Measurements from ENCODE around the gene RRP36. TPM values are rescaled to one million over a fixed set of nuclear protein-coding genes. Genes with fewer than 3 reads are reported as not detected.
A peak's percentile ranks its signal among the peaks of the same experiment; 100 is the strongest.

The RRP36 gene
- total and polyA plus RNA-seq, 9 of the 15 experiments (the other 6 are each of a cell fraction or from before 2014, with no cell fraction given), result 27.6 to 150 (median 114) TPM

DNA sequence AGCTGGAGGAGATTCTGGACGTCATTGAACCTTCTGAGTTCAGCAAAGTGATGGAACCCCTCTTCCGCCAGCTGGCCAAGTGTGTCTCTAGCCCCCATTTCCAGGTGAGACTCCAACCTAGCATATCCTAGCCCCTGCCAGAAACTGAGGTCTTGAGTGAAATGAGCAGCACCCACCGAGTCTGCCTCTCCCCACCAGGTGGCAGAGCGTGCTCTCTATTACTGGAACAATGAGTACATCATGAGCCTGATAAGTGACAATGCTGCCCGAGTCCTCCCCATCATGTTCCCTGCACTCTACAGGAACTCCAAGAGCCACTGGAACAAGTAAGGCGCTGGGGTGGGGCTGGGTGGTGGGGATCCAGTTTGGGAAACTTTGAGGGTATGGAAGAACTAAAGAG lies 12.3 kb upstream of the RRP36 start (continued):
- TF ChIP-seq NFIC (IDR thresholded peaks at IDR 0.05), result no peak
- TF ChIP-seq RBM25 (IDR thresholded peaks at IDR 0.05; ENCODE audit: low read depth, low read length, severe bottlenecking), result no peak
- no peak for TF ChIP-seq CHCHD3 (CRISPR knock-in tag; IDR thresholded peaks at IDR 0.05)
- no peak for TF ChIP-seq DIDO1 (tag; IDR thresholded peaks at IDR 0.05; ENCODE audit: low read depth)
- TF ChIP-seq RAD21 (CRISPR knock-in tag; conservative IDR thresholded peaks at IDR 0.05 in 1 of 2, IDR thresholded peaks at IDR 0.05 in 1 of 2), result peak; percentile 70 to 77
- no peak for TF ChIP-seq NR2F6 (CRISPR knock-in tag; IDR thresholded peaks at IDR 0.05)
- no peak for TF ChIP-seq ZNF23 (CRISPR knock-in tag; IDR thresholded peaks at IDR 0.05)
- TF ChIP-seq, protein P1, sequence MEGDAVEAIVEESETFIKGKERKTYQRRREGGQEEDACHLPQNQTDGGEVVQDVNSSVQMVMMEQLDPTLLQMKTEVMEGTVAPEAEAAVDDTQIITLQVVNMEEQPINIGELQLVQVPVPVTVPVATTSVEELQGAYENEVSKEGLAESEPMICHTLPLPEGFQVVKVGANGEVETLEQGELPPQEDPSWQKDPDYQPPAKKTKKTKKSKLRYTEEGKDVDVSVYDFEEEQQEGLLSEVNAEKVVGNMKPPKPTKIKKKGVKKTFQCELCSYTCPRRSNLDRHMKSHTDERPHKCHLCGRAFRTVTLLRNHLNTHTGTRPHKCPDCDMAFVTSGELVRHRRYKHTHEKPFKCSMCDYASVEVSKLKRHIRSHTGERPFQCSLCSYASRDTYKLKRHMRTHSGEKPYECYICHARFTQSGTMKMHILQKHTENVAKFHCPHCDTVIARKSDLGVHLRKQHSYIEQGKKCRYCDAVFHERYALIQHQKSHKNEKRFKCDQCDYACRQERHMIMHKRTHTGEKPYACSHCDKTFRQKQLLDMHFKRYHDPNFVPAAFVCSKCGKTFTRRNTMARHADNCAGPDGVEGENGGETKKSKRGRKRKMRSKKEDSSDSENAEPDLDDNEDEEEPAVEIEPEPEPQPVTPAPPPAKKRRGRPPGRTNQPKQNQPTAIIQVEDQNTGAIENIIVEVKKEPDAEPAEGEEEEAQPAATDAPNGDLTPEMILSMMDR (IDR thresholded peaks at IDR 0.05 in 2 of 3, conservative IDR thresholded peaks at IDR 0.05 in 1 of 3; ENCODE audit: insufficient read depth in 2 of 3, low read depth in 1 of 3, low read length in 3 of 3), result peak; percentile 70 to 80 (median 77)
- TF ChIP-seq TARDBP (IDR thresholded peaks at IDR 0.05), result no peak
- no peak for TF ChIP-seq LCOR (CRISPR knock-in tag; IDR thresholded peaks at IDR 0.05)
- TF ChIP-seq MCM7 (IDR thresholded peaks at IDR 0.05), result no peak

DNA sequence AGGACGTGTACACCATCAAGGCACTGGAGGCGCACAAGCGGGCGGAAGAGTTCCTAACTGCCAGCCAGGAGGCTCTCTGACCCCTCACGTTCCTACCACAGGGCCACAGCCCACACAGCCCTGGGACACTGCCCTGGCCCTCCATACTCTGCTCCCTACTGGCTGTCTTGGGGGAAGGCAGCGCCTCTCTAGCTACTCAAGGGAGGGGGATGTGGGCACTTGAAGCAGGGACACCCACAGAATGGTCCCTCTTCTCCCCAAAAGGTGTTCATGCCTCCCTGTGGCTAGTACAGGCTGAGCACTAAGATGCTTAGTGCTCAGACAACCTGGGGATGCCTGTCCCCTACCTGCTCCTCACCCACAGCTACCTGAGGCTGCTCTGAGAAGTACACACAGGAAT lies 10.2 kb upstream of the RRP36 start:
- DNase-seq (ENCODE audit: extremely low read depth in 1 of 4, low spot score in 3 of 4) (no peak), FAIRE-seq (no peak), ATAC-seq (no peak)
- Histone ChIP-seq H3K4me1 (replicated peaks in 1 of 2; ENCODE audit: control insufficient read depth in 2 of 2, insufficient read depth in 2 of 2, low read length in 2 of 2) (peaks cover 18 to 21% of the 10 kb centered on the region in 2 experiments; a peak in 4 of 5 replicates), H3K36me3 (ENCODE audit: control insufficient read depth, insufficient read depth, low read length) (peaks cover 69% of the 10 kb centered on the region), H3K79me2 (ENCODE audit: control insufficient read depth, insufficient read depth, low read length) (peaks cover 37% of the 10 kb centered on the region), H3K9me3 (replicated peaks; ENCODE audit: control insufficient read depth, insufficient read depth, low read depth, low read length) (no peaks in the 10 kb centered on the region), H3K9me1 (ENCODE audit: control insufficient read depth, insufficient read depth, low read length) (no peaks in the 10 kb centered on the region), H3K27me3 (ENCODE audit: control insufficient read depth in 2 of 2, insufficient read depth in 2 of 2, low read length in 2 of 2) (no peaks in the 10 kb centered on the region), H3K9ac (ENCODE audit: insufficient read depth in 1 of 2, low read depth in 2 of 2, low read length in 2 of 2) (peak overlapping the region in 1 of 2 experiments; percentile 54; a peak in 1 of 4 replicates), H3K4me3 (no peak overlapping the region), H3K27ac (ENCODE audit: extremely low read depth, low read depth, low read length) (no peak overlapping the region), H4K20me1 (replicated peaks; ENCODE audit: control insufficient read depth, insufficient read depth, low read length) (peaks cover 4% of the 10 kb centered on the region; the same call in 1 of the 2 replicates), H3K4me2 (ENCODE audit: insufficient read depth, low read length) (no peak overlapping the region), H2AFZ (ENCODE audit: low read depth, low read length) (no peak overlapping the region)
- TF ChIP-seq, protein P2, sequence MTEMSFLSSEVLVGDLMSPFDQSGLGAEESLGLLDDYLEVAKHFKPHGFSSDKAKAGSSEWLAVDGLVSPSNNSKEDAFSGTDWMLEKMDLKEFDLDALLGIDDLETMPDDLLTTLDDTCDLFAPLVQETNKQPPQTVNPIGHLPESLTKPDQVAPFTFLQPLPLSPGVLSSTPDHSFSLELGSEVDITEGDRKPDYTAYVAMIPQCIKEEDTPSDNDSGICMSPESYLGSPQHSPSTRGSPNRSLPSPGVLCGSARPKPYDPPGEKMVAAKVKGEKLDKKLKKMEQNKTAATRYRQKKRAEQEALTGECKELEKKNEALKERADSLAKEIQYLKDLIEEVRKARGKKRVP (CRISPR knock-in tag; IDR thresholded peaks at IDR 0.05), result no peak
- TF ChIP-seq HMG20B (CRISPR knock-in tag; IDR thresholded peaks at IDR 0.05), result no peak
- no peak for TF ChIP-seq FUS (optimal IDR thresholded peaks at IDR 0.05; ENCODE audit: low read depth, low read length)
- TF ChIP-seq, protein P1 (IDR thresholded peaks at IDR 0.05 in 2 of 3, conservative IDR thresholded peaks at IDR 0.05 in 1 of 3; ENCODE audit: insufficient read depth in 2 of 3, low read depth in 1 of 3, low read length in 3 of 3), result peak in 2 of 3 experiments; percentile 8 to 43; a peak in 3 of 6 replicates
- no peak for TF ChIP-seq CREM (IDR thresholded peaks at IDR 0.05; ENCODE audit: low read depth)
- no peak for TF ChIP-seq SMAD3 (CRISPR knock-in tag; conservative IDR thresholded peaks at IDR 0.05)
- BruUV-seq (replicated peaks), result TSS peak; percentile 19
- in situ Hi-C loops (cut with MboI), result no loop called here
- POLR2A ChIA-PET, result interaction anchor here (0.6 to 1.4 kb wide), 7 partner anchors 27 to 136 kb away, joined by 3 to 7 read pairs (median 3); partner anchors contain the start of genes CNPY3, CUL7, MRPL2 and PPP2R5D
- intact Hi-C loops (cut with micrococcal nuclease), result no loop called here
- 91% methylated on average over 5 of the region's 6 CpGs for WGBS (ENCODE audit: insufficient coverage, low coverage, missing lambda C conversion rate)
- CTCF ChIA-PET (ENCODE audit: low intra/inter-chr PET ratio), result no interaction called here

Measured in K562 (cell line).